ENCODE data around the gene SEMA3B. TPM values are rescaled to one million over a fixed set of nuclear protein-coding genes. Genes with fewer than 3 reads are reported as not detected.
A peak's percentile ranks its signal among the peaks of the same experiment; 100 is the strongest.

The SEMA3B gene
- total and polyA plus RNA-seq, 2 donors (not counting 3 experiments of a cell fraction or from before 2014, with no cell fraction given): 1.2 to 1.5 TPM

GRCh38 chr3:50255251-50255615 is 13.7 kb upstream of the SEMA3B start:
- no peak for TF ChIP-seq FOS (IDR thresholded peaks at IDR 0.05; ENCODE audit: borderline replicate concordance, insufficient read depth, low read length)
- no peak for TF ChIP-seq CTCF (IDR thresholded peaks at IDR 0.05; ENCODE audit: extremely low read depth in 1 of 2, insufficient read depth in 1 of 2, low read depth in 1 of 2, low read length in 2 of 2)
- no peak for TF ChIP-seq MAX (IDR thresholded peaks at IDR 0.05; ENCODE audit: insufficient read depth, insufficient read length)
- TF ChIP-seq MYC (IDR thresholded peaks at IDR 0.05; ENCODE audit: low read depth, low read length): no peak
- no peak for TF ChIP-seq GATA2 (IDR thresholded peaks at IDR 0.05; ENCODE audit: insufficient read depth, insufficient read length, low read depth, low read length)
- TF ChIP-seq EZH2 (IDR thresholded peaks at IDR 0.05; ENCODE audit: borderline replicate concordance, low read depth, low read length, severe bottlenecking): no peak
- no peak for TF ChIP-seq POLR2A (IDR thresholded peaks at IDR 0.05; ENCODE audit: low read depth, low read length)
- TF ChIP-seq POLR2AphosphoS5 (IDR thresholded peaks at IDR 0.05; ENCODE audit: insufficient read depth, low read depth, low read length): no peak
- TF ChIP-seq JUN (IDR thresholded peaks at IDR 0.05; ENCODE audit: borderline replicate concordance, insufficient read depth, insufficient read length, low read depth): no peak
- Histone ChIP-seq H2AFZ (ENCODE audit: low read depth, low read length) (no peak overlapping the region), H3K9me1 (replicated peaks; ENCODE audit: control insufficient read depth, extremely low read depth, insufficient read depth, low read length) (no peaks in the 10 kb centered on the region), H4K20me1 (replicated peaks; ENCODE audit: control insufficient read depth, extremely low read depth, insufficient read depth, low read length) (no peaks in the 10 kb centered on the region), H3K27ac (ENCODE audit: insufficient read depth, low read depth, low read length) (peak overlapping the region; percentile 98), H3K4me3 (replicated peaks in 1 of 3; ENCODE audit: insufficient read depth in 1 of 3, low read depth in 1 of 3, low read length in 3 of 3) (no peak overlapping the region), H3K36me3 (ENCODE audit: control insufficient read depth in 2 of 2, extremely low read depth in 1 of 2, insufficient read depth in 2 of 2, low read length in 2 of 2) (peaks cover 16 to 63% of the 10 kb centered on the region in 2 experiments), H3K4me2 (ENCODE audit: insufficient read depth, low read length) (peak overlapping the region; percentile 6), H3K4me1 (ENCODE audit: control insufficient read depth, extremely low read depth, insufficient read depth, low read length) (peaks cover 59% of the 10 kb centered on the region), H3K27me3 (ENCODE audit: control insufficient read depth in 2 of 2, insufficient read depth in 2 of 2, low read length in 2 of 2) (no peaks in the 10 kb centered on the region), H3K9me3 (replicated peaks; ENCODE audit: control insufficient read depth, insufficient read depth, low read length) (no peaks in the 10 kb centered on the region), H3K9ac (replicated peaks; ENCODE audit: extremely low read depth, insufficient read depth, low read length) (peak overlapping the region; percentile 59), H3K79me2 (ENCODE audit: control insufficient read depth, insufficient read depth, low read length) (peaks cover 57% of the 10 kb centered on the region)
- no peak for DNase-seq (ENCODE audit: low read depth, low spot score)
- FAIRE-seq: no peak
- intact Hi-C loops (cut with micrococcal nuclease) (loop anchor here (1.0 to 2.0 kb wide), 4 partner anchors 9 to 37 kb away; partner anchors contain the start of gene IFRD2), dilution Hi-C loops (cut with MboI; ENCODE audit: extremely low pct_ligation_motif_present, low sequenced_read_pairs) (no loop called here)
- CTCF ChIA-PET: interaction anchor here (0.7 to 8.6 kb wide), 5 partner anchors 9 to 60 kb away, joined by 3 to 98 read pairs (median 11); partner anchors contain the start of gene GNAI2
- no TSS peak for BruUV-seq (replicated peaks)
- POLR2A ChIA-PET: interaction anchor here (1.4 kb wide), 1 partner anchor 12 kb away, joined by 3 read pairs; no protein-coding TSS in a partner anchor
